RKO (cell line): ENCODE results near the gene ZNF2.

Experiments
- DNase-seq: peaks from one replicate; pipeline ENCODE4 v3.0.0-alpha.2; 2016; ENCODE audit warnings: low spot score

The ZNF2 gene

GRCh38 chr2:95206096-95206495 lies 40.5 kb downstream of the ZNF2 start:
- DNase-seq, result no peak

GRCh38 chr2:95207111-95207961 lies 41.7 kb downstream of the ZNF2 start, which contains the start of gene ZNF892:
Gene ZNF892, plus strand, starts transcription at chr2:95207521. Its CDS starts 295 bp downstream, at chr2:95207816.
- DNase-seq, result peak; percentile 92

GRCh38 chr2:95208106-95208505 lies 42.5 kb downstream of the ZNF2 start:
- DNase-seq, result peak; percentile 63

GRCh38 chr2:95215018-95215612 lies 49.5 kb downstream of the ZNF2 start:
- DNase-seq, result peak; percentile 27

- no peak for DNase-seq
Observed at GRCh38 chr2:95220449-95220848, 54.8 kb downstream of the ZNF2 start.

- DNase-seq, result no peak
Observed at GRCh38 chr2:95225658-95226057, 60.0 kb downstream of the ZNF2 start.

- peak; percentile 80 for DNase-seq
Observed at GRCh38 chr2:95231723-95232122, 66.1 kb downstream of the ZNF2 start.

GRCh38 chr2:95232232-95232631 lies 66.6 kb downstream of the ZNF2 start:
- no peak for DNase-seq
